ENCODE results near the gene S100A4. TPM values are rescaled to one million over a fixed set of nuclear protein-coding genes. Genes with fewer than 3 reads are reported as not detected.

S100A4 gene
- total RNA-seq, 1 experiment from 2014 or later = 22.7 TPM

DNA sequence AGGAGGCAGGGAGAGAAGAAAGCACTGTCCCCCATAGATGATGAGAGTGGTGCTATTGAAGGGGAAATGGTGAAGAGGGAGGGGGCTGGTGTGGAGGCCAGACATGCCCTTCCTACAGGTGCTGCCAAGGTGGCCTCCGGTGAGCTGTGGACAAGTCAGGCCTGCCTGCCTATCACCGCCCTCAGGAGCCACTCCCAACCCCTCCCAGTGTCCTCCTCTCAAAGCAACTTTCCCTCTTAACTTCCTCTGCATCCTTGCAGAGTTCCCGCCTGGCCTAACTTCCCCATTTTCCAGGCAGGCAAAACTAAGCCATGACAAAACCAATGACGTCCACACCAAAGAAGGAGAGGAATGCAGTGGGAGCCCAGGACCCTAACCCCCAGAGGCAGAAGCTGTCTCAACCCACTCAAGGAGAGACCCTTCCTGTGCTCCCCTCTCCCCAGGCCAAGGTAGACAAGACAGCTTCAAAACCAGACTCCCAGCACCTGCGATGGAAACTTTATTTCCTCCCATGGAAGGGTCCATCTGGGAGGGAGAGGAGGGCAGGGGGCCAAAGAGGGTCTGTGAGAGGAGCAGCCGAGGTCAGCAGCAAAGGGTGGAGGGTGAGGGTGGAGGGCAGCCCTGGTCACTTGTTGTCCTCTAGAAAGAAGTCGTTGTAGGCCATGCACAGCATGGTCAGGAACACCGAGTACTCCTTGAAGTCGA lies 8.8 kb downstream of the S100A4 start:
- peaks cover 41% of the 10 kb centered on the region for H3K27me3 Mint-ChIP-seq (ENCODE audit: low read depth)
- no peaks in the 10 kb centered on the region for H3K36me3 Mint-ChIP-seq
- H3K27ac Mint-ChIP-seq = no peak overlapping the region
- no peak for ATAC-seq
- no peak for TF ChIP-seq TEAD1 (CRISPR knock-in tag; IDR thresholded peaks at IDR 0.05)
- TF ChIP-seq ZNF396 (CRISPR knock-in tag; IDR thresholded peaks at IDR 0.05; ENCODE audit: borderline replicate concordance) = no peak
- TF ChIP-seq FOXP1 (CRISPR knock-in tag; IDR thresholded peaks at IDR 0.05; ENCODE audit: borderline replicate concordance) = no peak
- no peak for TF ChIP-seq ZNF423 (CRISPR knock-in tag; IDR thresholded peaks at IDR 0.05)
- no peak for TF ChIP-seq RELA (CRISPR knock-in tag; IDR thresholded peaks at IDR 0.05; ENCODE audit: borderline replicate concordance)
- TF ChIP-seq, protein P1, sequence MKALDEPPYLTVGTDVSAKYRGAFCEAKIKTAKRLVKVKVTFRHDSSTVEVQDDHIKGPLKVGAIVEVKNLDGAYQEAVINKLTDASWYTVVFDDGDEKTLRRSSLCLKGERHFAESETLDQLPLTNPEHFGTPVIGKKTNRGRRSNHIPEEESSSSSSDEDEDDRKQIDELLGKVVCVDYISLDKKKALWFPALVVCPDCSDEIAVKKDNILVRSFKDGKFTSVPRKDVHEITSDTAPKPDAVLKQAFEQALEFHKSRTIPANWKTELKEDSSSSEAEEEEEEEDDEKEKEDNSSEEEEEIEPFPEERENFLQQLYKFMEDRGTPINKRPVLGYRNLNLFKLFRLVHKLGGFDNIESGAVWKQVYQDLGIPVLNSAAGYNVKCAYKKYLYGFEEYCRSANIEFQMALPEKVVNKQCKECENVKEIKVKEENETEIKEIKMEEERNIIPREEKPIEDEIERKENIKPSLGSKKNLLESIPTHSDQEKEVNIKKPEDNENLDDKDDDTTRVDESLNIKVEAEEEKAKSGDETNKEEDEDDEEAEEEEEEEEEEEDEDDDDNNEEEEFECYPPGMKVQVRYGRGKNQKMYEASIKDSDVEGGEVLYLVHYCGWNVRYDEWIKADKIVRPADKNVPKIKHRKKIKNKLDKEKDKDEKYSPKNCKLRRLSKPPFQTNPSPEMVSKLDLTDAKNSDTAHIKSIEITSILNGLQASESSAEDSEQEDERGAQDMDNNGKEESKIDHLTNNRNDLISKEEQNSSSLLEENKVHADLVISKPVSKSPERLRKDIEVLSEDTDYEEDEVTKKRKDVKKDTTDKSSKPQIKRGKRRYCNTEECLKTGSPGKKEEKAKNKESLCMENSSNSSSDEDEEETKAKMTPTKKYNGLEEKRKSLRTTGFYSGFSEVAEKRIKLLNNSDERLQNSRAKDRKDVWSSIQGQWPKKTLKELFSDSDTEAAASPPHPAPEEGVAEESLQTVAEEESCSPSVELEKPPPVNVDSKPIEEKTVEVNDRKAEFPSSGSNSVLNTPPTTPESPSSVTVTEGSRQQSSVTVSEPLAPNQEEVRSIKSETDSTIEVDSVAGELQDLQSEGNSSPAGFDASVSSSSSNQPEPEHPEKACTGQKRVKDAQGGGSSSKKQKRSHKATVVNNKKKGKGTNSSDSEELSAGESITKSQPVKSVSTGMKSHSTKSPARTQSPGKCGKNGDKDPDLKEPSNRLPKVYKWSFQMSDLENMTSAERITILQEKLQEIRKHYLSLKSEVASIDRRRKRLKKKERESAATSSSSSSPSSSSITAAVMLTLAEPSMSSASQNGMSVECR (CRISPR knock-in tag; IDR thresholded peaks at IDR 0.05; ENCODE audit: borderline replicate concordance) = no peak
- TF ChIP-seq CREB1 (CRISPR knock-in tag; IDR thresholded peaks at IDR 0.05) = no peak
- TF ChIP-seq PRRX2 (CRISPR knock-in tag; IDR thresholded peaks at IDR 0.05) = no peak
- TF ChIP-seq, protein P2, sequence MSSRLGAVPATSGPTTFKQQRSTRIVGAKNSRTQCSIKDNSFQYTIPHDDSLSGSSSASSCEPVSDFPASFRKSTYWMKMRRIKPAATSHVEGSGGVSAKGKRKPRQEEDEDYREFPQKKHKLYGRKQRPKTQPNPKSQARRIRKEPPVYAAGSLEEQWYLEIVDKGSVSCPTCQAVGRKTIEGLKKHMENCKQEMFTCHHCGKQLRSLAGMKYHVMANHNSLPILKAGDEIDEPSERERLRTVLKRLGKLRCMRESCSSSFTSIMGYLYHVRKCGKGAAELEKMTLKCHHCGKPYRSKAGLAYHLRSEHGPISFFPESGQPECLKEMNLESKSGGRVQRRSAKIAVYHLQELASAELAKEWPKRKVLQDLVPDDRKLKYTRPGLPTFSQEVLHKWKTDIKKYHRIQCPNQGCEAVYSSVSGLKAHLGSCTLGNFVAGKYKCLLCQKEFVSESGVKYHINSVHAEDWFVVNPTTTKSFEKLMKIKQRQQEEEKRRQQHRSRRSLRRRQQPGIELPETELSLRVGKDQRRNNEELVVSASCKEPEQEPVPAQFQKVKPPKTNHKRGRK (CRISPR knock-in tag; IDR thresholded peaks at IDR 0.05; ENCODE audit: borderline replicate concordance) = no peak
- no peak for TF ChIP-seq ZNF317 (CRISPR knock-in tag; IDR thresholded peaks at IDR 0.05; ENCODE audit: borderline replicate concordance, low read depth)
- no peak for TF ChIP-seq EMX1 (CRISPR knock-in tag; IDR thresholded peaks at IDR 0.05)
- no peak for TF ChIP-seq HMGA2 (CRISPR knock-in tag; IDR thresholded peaks at IDR 0.05)
- TF ChIP-seq, protein P3, sequence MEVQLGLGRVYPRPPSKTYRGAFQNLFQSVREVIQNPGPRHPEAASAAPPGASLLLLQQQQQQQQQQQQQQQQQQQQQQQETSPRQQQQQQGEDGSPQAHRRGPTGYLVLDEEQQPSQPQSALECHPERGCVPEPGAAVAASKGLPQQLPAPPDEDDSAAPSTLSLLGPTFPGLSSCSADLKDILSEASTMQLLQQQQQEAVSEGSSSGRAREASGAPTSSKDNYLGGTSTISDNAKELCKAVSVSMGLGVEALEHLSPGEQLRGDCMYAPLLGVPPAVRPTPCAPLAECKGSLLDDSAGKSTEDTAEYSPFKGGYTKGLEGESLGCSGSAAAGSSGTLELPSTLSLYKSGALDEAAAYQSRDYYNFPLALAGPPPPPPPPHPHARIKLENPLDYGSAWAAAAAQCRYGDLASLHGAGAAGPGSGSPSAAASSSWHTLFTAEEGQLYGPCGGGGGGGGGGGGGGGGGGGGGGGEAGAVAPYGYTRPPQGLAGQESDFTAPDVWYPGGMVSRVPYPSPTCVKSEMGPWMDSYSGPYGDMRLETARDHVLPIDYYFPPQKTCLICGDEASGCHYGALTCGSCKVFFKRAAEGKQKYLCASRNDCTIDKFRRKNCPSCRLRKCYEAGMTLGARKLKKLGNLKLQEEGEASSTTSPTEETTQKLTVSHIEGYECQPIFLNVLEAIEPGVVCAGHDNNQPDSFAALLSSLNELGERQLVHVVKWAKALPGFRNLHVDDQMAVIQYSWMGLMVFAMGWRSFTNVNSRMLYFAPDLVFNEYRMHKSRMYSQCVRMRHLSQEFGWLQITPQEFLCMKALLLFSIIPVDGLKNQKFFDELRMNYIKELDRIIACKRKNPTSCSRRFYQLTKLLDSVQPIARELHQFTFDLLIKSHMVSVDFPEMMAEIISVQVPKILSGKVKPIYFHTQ (CRISPR knock-in tag; IDR thresholded peaks at IDR 0.05) = no peak
- TF ChIP-seq ESRRA (CRISPR knock-in tag; IDR thresholded peaks at IDR 0.05; ENCODE audit: borderline replicate concordance) = no peak
- TF ChIP-seq, protein P4, sequence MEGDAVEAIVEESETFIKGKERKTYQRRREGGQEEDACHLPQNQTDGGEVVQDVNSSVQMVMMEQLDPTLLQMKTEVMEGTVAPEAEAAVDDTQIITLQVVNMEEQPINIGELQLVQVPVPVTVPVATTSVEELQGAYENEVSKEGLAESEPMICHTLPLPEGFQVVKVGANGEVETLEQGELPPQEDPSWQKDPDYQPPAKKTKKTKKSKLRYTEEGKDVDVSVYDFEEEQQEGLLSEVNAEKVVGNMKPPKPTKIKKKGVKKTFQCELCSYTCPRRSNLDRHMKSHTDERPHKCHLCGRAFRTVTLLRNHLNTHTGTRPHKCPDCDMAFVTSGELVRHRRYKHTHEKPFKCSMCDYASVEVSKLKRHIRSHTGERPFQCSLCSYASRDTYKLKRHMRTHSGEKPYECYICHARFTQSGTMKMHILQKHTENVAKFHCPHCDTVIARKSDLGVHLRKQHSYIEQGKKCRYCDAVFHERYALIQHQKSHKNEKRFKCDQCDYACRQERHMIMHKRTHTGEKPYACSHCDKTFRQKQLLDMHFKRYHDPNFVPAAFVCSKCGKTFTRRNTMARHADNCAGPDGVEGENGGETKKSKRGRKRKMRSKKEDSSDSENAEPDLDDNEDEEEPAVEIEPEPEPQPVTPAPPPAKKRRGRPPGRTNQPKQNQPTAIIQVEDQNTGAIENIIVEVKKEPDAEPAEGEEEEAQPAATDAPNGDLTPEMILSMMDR (IDR thresholded peaks at IDR 0.05) = no peak
- TF ChIP-seq NFATC4 (CRISPR knock-in tag; IDR thresholded peaks at IDR 0.05) = no peak
- no peak for TF ChIP-seq JAZF1 (CRISPR knock-in tag; IDR thresholded peaks at IDR 0.05)
- TF ChIP-seq SOX15 (CRISPR knock-in tag; IDR thresholded peaks at IDR 0.05) = no peak
- TF ChIP-seq, protein P5, sequence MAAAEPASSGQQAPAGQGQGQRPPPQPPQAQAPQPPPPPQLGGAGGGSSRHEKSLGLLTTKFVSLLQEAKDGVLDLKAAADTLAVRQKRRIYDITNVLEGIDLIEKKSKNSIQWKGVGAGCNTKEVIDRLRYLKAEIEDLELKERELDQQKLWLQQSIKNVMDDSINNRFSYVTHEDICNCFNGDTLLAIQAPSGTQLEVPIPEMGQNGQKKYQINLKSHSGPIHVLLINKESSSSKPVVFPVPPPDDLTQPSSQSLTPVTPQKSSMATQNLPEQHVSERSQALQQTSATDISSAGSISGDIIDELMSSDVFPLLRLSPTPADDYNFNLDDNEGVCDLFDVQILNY (CRISPR knock-in tag; IDR thresholded peaks at IDR 0.05) = no peak
- peak overlapping the region; percentile 82 for H3K4me3 Mint-ChIP-seq
- H3K9me3 Mint-ChIP-seq = no peaks in the 10 kb centered on the region
- H3K4me1 Mint-ChIP-seq = peaks cover 50% of the 10 kb centered on the region
- POLR2A ChIA-PET = interaction anchor here (0.9 kb wide), 1 partner anchor 16 kb away, joined by 3 read pairs; no protein-coding TSS in a partner anchor
- DNase-seq (ENCODE audit: low spot score) = no peak
- CTCF ChIA-PET = interaction anchor here (0.8 to 10.8 kb wide), 9 partner anchors 8 to 91 kb away, joined by 3 to 188 read pairs (median 5); partner anchors contain the start of genes S100A1, S100A13, S100A2 and S100A4

Data from WTC11 (cell line).